SHP77 treated with DMSO at 0.1 percent for 48 hours (cell line): Measurements from ENCODE around the gene WDR64.

Experiments used
- DNase-seq: peaks from one replicate; lab custom pipeline; 2025; lab: John Stamatoyannopoulos, UW

WDR64 gene

GRCh38 chr1:241652012-241652411, at the start of gene WDR64:
Gene WDR64, plus strand, starts transcription at chr1:241652281. Its CDS starts 204 bp downstream, at chr1:241652485.
- DNase-seq, result no peak

GRCh38 chr1:241603731-241604245, 48.3 kb upstream of the WDR64 start:
- DNase-seq, result no peak

- DNase-seq, result no peak
Observed at GRCh38 chr1:241605146-241605805, 46.8 kb upstream of the WDR64 start.

- no peak for DNase-seq
Observed at GRCh38 chr1:241606544-241606943, 45.5 kb upstream of the WDR64 start.

GRCh38 chr1:241607497-241607896, 44.6 kb upstream of the WDR64 start:
- DNase-seq, result no peak

- no peak for DNase-seq
Observed at GRCh38 chr1:241608379-241609033, 43.6 kb upstream of the WDR64 start.

- peak; percentile 12 for DNase-seq
Observed at GRCh38 chr1:241610056-241610815, 41.8 kb upstream of the WDR64 start.

GRCh38 chr1:241611063-241611462, 41.0 kb upstream of the WDR64 start:
- peak; percentile 46 for DNase-seq

GRCh38 chr1:241611736-241612135, 40.3 kb upstream of the WDR64 start:
- DNase-seq, result no peak

GRCh38 chr1:241612533-241613477, 39.3 kb upstream of the WDR64 start:
- no peak for DNase-seq

- DNase-seq, result no peak
Observed at GRCh38 chr1:241614144-241614543, 37.9 kb upstream of the WDR64 start.

GRCh38 chr1:241614572-241614971, 37.5 kb upstream of the WDR64 start:
- DNase-seq, result no peak

- DNase-seq, result no peak
Observed at GRCh38 chr1:241615043-241615974, 36.8 kb upstream of the WDR64 start.

- DNase-seq, result no peak
Observed at GRCh38 chr1:241617426-241617825, 34.7 kb upstream of the WDR64 start.

- DNase-seq, result no peak
Observed at GRCh38 chr1:241622669-241623068, 29.4 kb upstream of the WDR64 start.

GRCh38 chr1:241624935-241625334, 27.1 kb upstream of the WDR64 start:
- DNase-seq, result no peak

- DNase-seq, result no peak
Observed at GRCh38 chr1:241627453-241628259, 24.4 kb upstream of the WDR64 start.

GRCh38 chr1:241630005-241630404, 22.1 kb upstream of the WDR64 start:
- no peak for DNase-seq

GRCh38 chr1:241630476-241630875, 21.6 kb upstream of the WDR64 start:
- no peak for DNase-seq

GRCh38 chr1:241630899-241631298, 21.2 kb upstream of the WDR64 start:
- DNase-seq, result no peak
